ENCODE measurements around the gene MADD. TPM values are rescaled to one million over a fixed set of nuclear protein-coding genes. Genes with fewer than 3 reads are reported as not detected.

Gene MADD
- total and polyA plus RNA-seq, 10 of the 15 experiments (the other 5 are each of a cell fraction or from before 2014, with no cell fraction given): 0.47 to 35.4 (median 17.6) TPM

GRCh38 chr11:47269002-47269828 lies 718 bp upstream of the MADD start (continued):
- TF ChIP-seq ZNF687 (IDR thresholded peaks at IDR 0.05) (peak; percentile 28), BCL11A (IDR thresholded peaks at IDR 0.05; ENCODE audit: low read depth, low read length) (no peak), JUND (IDR thresholded peaks at IDR 0.05; ENCODE audit: low read depth, low read length) (peak; percentile 83; the same call in 1 of the 2 replicates), RB1 (IDR thresholded peaks at IDR 0.05; ENCODE audit: borderline replicate concordance) (peak; percentile 36; the same call in 1 of the 2 replicates), GATAD2B (conservative IDR thresholded peaks at IDR 0.05; ENCODE audit: low read depth) (peak; percentile 29; the same call in 1 of the 2 replicates), HSF1 (IDR thresholded peaks at IDR 0.05; ENCODE audit: low read depth, low read length) (no peak), SREBF2 (IDR thresholded peaks at IDR 0.05; ENCODE audit: low read length) (no peak), ESRRA (IDR thresholded peaks at IDR 0.05; ENCODE audit: low read length) (no peak), SREBF1 (IDR thresholded peaks at IDR 0.05; ENCODE audit: low read length) (0 out of 2 replicates have a peak, but pooled peaks have one; percentile 31), PAX5 (IDR thresholded peaks at IDR 0.05; ENCODE audit: borderline replicate concordance, low read depth, low read length) (no peak), SIN3A (IDR thresholded peaks at IDR 0.05; ENCODE audit: low read depth, low read length) (0 out of 2 replicates have a peak, but pooled peaks have one; percentile 0), CHD2 (IDR thresholded peaks at IDR 0.05; ENCODE audit: borderline replicate concordance, low read depth, low read length) (peak; percentile 57; the same call in 1 of the 2 replicates), IRF3 (IDR thresholded peaks at IDR 0.05) (no peak), RFX5 (IDR thresholded peaks at IDR 0.05; ENCODE audit: low read depth, low read length) (no peak), CREM (IDR thresholded peaks at IDR 0.05; ENCODE audit: low read depth) (no peak)

Data from GM12878 (cell line).